Measurements from ENCODE around the gene AUTS2. TPM values are rescaled to one million over a fixed set of nuclear protein-coding genes. Genes with fewer than 3 reads are reported as not detected.

AUTS2 gene
- polyA plus RNA-seq, 3 donors = 0.08 to 0.35 TPM; not detected in 1

DNA sequence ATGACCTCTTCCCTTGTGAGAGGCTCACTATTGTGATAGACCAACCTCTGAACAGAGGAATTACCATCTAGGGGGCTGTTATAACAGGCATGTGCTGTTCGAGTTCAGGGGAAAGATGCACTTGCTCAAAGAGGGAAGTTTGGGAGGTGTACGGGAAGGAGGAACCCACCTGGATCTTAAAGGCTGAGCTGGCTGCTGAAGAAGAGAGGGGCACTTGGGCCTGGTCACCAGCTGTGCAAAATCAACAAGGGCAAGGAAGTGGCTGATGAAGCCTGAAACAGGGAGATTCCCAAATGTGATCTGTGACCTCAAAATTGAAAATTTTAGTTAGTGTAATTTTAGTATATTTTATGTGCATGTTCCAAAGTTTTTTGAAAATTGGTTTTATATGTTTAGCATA is 407.2 kb downstream of the AUTS2 start:
- no peak overlapping the region for H3K4me3 ChIP-seq (replicated peaks in 1 of 3; ENCODE audit: low read depth in 2 of 3, low read length in 3 of 3)
- peaks cover 6 to 7% of the 10 kb centered on the region in 2 donors for H3K4me1 ChIP-seq (ENCODE audit: control insufficient read depth in 1 of 2, insufficient read depth in 2 of 2, low read length in 2 of 2)
- H4K20me1 ChIP-seq (ENCODE audit: insufficient read depth, low read length) = no peaks in the 10 kb centered on the region
- H3K27me3 ChIP-seq (ENCODE audit: control insufficient read depth in 2 of 2, insufficient read depth in 2 of 2, low read length in 2 of 2) = no peaks in the 10 kb centered on the region
- WGBS (ENCODE audit: insufficient coverage) = 0% methylated on average over 2 of the region's 2 CpGs
- H3K9me3 ChIP-seq (replicated peaks in 1 of 2; ENCODE audit: control insufficient read depth in 1 of 2, insufficient read depth in 1 of 2, low read length in 2 of 2) = no peaks in the 10 kb centered on the region
- DNase-seq = no peak
- TF ChIP-seq, protein P1, sequence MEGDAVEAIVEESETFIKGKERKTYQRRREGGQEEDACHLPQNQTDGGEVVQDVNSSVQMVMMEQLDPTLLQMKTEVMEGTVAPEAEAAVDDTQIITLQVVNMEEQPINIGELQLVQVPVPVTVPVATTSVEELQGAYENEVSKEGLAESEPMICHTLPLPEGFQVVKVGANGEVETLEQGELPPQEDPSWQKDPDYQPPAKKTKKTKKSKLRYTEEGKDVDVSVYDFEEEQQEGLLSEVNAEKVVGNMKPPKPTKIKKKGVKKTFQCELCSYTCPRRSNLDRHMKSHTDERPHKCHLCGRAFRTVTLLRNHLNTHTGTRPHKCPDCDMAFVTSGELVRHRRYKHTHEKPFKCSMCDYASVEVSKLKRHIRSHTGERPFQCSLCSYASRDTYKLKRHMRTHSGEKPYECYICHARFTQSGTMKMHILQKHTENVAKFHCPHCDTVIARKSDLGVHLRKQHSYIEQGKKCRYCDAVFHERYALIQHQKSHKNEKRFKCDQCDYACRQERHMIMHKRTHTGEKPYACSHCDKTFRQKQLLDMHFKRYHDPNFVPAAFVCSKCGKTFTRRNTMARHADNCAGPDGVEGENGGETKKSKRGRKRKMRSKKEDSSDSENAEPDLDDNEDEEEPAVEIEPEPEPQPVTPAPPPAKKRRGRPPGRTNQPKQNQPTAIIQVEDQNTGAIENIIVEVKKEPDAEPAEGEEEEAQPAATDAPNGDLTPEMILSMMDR (IDR thresholded peaks at IDR 0.05) = no peak
- no peak overlapping the region for H2AFZ ChIP-seq (ENCODE audit: insufficient read depth, low read depth, low read length, poor library complexity, severe bottlenecking)
- H3K36me3 ChIP-seq (replicated peaks in 1 of 2; ENCODE audit: control insufficient read depth in 1 of 2, insufficient read depth in 2 of 2, low read length in 2 of 2) = no peaks in the 10 kb centered on the region
- no peak overlapping the region for H3K27ac Mint-ChIP-seq
- H3K9ac ChIP-seq (ENCODE audit: insufficient read depth, low read length, poor library complexity, severe bottlenecking) = no peak overlapping the region
- no peaks in the 10 kb centered on the region for H3K79me2 ChIP-seq (ENCODE audit: insufficient read depth, low read length)
- intact Hi-C loops (cut with micrococcal nuclease) = no loop called here
- no peaks in the 10 kb centered on the region for H3K9me3 Mint-ChIP-seq
- H3K36me3 Mint-ChIP-seq = no peaks in the 10 kb centered on the region
- H3K27ac ChIP-seq (ENCODE audit: low read depth in 1 of 2, low read length in 2 of 2) = no peak overlapping the region
- H3K4me3 Mint-ChIP-seq = no peak overlapping the region
- no peak overlapping the region for H3K4me2 ChIP-seq (replicated peaks; ENCODE audit: extremely low read depth, low read length, poor library complexity, severe bottlenecking)
- H3K27me3 Mint-ChIP-seq (ENCODE audit: low read depth in 3 of 3) = peaks cover 0 to 6% (median 1%) of the 10 kb centered on the region in 3 donors
- peaks cover 12% of the 10 kb centered on the region for H3K4me1 Mint-ChIP-seq

DNA sequence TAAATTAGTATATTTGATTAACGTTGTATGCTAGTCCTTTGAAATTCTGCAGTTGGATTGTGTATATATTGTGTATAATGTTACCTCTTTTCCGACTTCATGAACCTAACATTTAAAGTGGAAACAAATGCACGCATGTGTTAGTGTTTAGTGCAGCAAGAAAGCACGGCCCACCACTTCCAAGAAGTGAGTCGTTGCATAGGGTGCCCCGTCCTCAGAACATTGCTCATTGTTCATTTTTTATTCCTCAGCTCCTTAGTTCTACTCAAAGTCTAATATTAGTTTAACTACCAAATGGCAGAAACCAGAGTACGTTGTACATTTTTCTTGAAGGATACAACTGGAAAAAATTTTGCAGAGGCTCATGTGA is 407.6 kb downstream of the AUTS2 start:
- H3K4me3 ChIP-seq (replicated peaks in 1 of 3; ENCODE audit: low read depth in 2 of 3, low read length in 3 of 3) = no peak overlapping the region
- WGBS (ENCODE audit: insufficient coverage) = 28% methylated on average over 5 of the region's 7 CpGs

More for the DNA sequence above, 407.6 kb downstream of the AUTS2 start:
- H2AFZ ChIP-seq (ENCODE audit: insufficient read depth, low read depth, low read length, poor library complexity, severe bottlenecking) = peak overlapping the region; percentile 4
- no peak for DNase-seq
- Mint-ChIP-seq H3K36me3 (no peaks in the 10 kb centered on the region), H3K4me1 (peaks cover 12% of the 10 kb centered on the region), H3K9me3 (no peaks in the 10 kb centered on the region), H3K27ac (no peak overlapping the region), H3K27me3 (ENCODE audit: low read depth in 3 of 3) (peaks cover 0 to 6% (median 1%) of the 10 kb centered on the region in 3 donors), H3K4me3 (no peak overlapping the region)
- H3K79me2 ChIP-seq (ENCODE audit: insufficient read depth, low read length) = no peaks in the 10 kb centered on the region
- no peak overlapping the region for H3K4me2 ChIP-seq (replicated peaks; ENCODE audit: extremely low read depth, low read length, poor library complexity, severe bottlenecking)
- no peaks in the 10 kb centered on the region for H3K27me3 ChIP-seq (ENCODE audit: control insufficient read depth in 2 of 2, insufficient read depth in 2 of 2, low read length in 2 of 2)
- H3K27ac ChIP-seq (ENCODE audit: low read depth in 1 of 2, low read length in 2 of 2) = no peak overlapping the region
- H3K9me3 ChIP-seq (replicated peaks in 1 of 2; ENCODE audit: control insufficient read depth in 1 of 2, insufficient read depth in 1 of 2, low read length in 2 of 2) = no peaks in the 10 kb centered on the region
- intact Hi-C loops (cut with micrococcal nuclease) = no loop called here
- H4K20me1 ChIP-seq (ENCODE audit: insufficient read depth, low read length) = no peaks in the 10 kb centered on the region
- no peaks in the 10 kb centered on the region for H3K36me3 ChIP-seq (replicated peaks in 1 of 2; ENCODE audit: control insufficient read depth in 1 of 2, insufficient read depth in 2 of 2, low read length in 2 of 2)
- TF ChIP-seq, protein P1 (IDR thresholded peaks at IDR 0.05) = no peak
- H3K9ac ChIP-seq (ENCODE audit: insufficient read depth, low read length, poor library complexity, severe bottlenecking) = no peak overlapping the region
- peaks cover 6 to 7% of the 10 kb centered on the region in 2 donors for H3K4me1 ChIP-seq (ENCODE audit: control insufficient read depth in 1 of 2, insufficient read depth in 2 of 2, low read length in 2 of 2)

Measured in CD14-positive monocyte (primary cell).